Large intestine (tissue), 1 donor: ENCODE data around the gene BOLA3. TPM values are rescaled to one million over a fixed set of nuclear protein-coding genes. Genes with fewer than 3 reads are reported as not detected.

ENCODE experiments used
- polyA plus RNA-seq: library from polyadenylated mRNA; unstranded; fragments of 120-200 nt; gene quantifications from one replicate; pipeline ENCODE4 v1.2.1, GENCODE V29; 2013

BOLA3 gene
- polyA plus RNA-seq, 1 donor, result 32.4 TPM

Other genes starting within 250 kb of the BOLA3 start
- 51.9 TPM for gene DGUOK, start 221.0 kb downstream of the BOLA3 start, polyA plus RNA-seq
- gene TET3, start 163.0 kb downstream of the BOLA3 start, polyA plus RNA-seq, result 18.1 TPM
- 72.2 TPM for gene MOB1A, start 31.0 kb upstream of the BOLA3 start, polyA plus RNA-seq
- gene MTHFD2, start 50.7 kb upstream of the BOLA3 start, polyA plus RNA-seq, result 12.6 TPM
- gene SLC4A5, start 195.5 kb upstream of the BOLA3 start, polyA plus RNA-seq, result 1.5 TPM
- gene DCTN1, start 232.4 kb upstream of the BOLA3 start, polyA plus RNA-seq, result 90.7 TPM